NT2/D1 (cell line): ENCODE data around the gene KCNIP1.

ENCODE experiments used
- YY1 ChIP-seq: IDR thresholded peaks from 2 replicates; pipeline ENCODE4 v1.6.1; 2011; ENCODE audit not compliant: insufficient read length, insufficient read depth
- ZNF274 ChIP-seq: IDR thresholded peaks from 2 replicates; pipeline ENCODE4 v1.6.1; 2011; ENCODE audit warnings: mild to moderate bottlenecking, low read depth, low read length

DNA sequence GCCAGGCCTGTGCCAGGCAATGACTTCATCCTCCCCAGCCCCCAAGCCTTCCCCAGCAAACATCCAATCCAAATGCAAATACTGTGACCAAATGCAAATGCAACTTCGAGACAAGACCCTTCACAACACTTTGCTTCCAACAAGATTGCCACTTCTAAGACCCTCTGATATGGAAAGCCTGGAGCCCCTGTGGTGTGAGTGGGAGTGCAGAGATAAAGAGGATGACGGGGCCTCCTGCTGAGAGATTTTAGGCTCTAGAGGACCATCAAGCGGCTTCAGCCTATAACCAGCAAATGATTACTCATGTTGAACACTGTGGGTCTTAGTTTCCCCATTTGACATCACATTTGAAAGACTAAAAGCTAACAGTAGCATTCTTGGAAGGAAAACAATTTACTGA is 233.1 kb downstream of the KCNIP1 start:
- TF ChIP-seq ZNF274, result no peak
- no peak for TF ChIP-seq YY1
